ENCODE results near the gene RCN1. TPM values are rescaled to one million over a fixed set of nuclear protein-coding genes. Genes with fewer than 3 reads are reported as not detected.
A peak's percentile ranks its signal among the peaks of the same experiment; 100 is the strongest.

Gene RCN1
- total RNA-seq, 1 donor from 2014 or later, result 545 TPM

DNA sequence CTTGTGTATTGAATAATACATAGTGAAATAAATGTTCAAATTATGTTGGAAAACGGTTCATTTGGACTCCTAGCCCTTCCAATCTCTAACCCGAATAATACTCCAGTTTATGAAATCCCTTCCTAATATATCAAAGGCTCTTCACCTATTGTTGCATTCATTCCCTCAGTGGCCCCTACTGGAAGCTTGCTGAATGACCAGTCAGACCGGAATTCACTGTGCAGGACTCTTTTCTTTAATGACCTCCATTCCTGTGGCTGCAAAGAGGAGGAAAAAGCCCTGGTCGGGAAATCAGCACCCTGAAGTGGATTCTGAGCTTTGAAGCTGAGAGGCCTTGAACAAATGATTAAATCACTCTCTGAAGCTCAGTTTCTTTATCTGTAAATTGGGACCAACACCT is 19.1 kb upstream of the RCN1 start:
- Mint-ChIP-seq H3K4me3 (ENCODE audit: unreplicated experiment) (no peak overlapping the region), H3K9me3 (ENCODE audit: unreplicated experiment) (no peaks in the 10 kb centered on the region), H3K36me3 (ENCODE audit: low read depth, unreplicated experiment) (no peaks in the 10 kb centered on the region), H3K27me3 (ENCODE audit: low read depth, unreplicated experiment) (no peaks in the 10 kb centered on the region), H3K4me1 (ENCODE audit: low read depth, unreplicated experiment) (peaks cover 27% of the 10 kb centered on the region), H3K27ac (ENCODE audit: unreplicated experiment) (peak overlapping the region; percentile 15)
- Histone ChIP-seq H4K20me1 (ENCODE audit: insufficient read depth, low read length) (no peaks in the 10 kb centered on the region), H3K27ac (ENCODE audit: low read depth, low read length) (no peak overlapping the region), H3K9me3 (ENCODE audit: insufficient read depth, low read depth, low read length) (no peaks in the 10 kb centered on the region), H3K4me2 (ENCODE audit: low read length) (no peak overlapping the region), H3K36me3 (ENCODE audit: insufficient read depth, low read length) (no peaks in the 10 kb centered on the region), H3K27me3 (ENCODE audit: insufficient read depth, low read length) (peaks cover 14% of the 10 kb centered on the region), H2AFZ (ENCODE audit: low read depth, low read length) (no peak overlapping the region), H3K4me1 (ENCODE audit: insufficient read depth, low read length) (no peaks in the 10 kb centered on the region), H3K4me3 (ENCODE audit: insufficient read depth, low read depth, low read length) (no peak overlapping the region), H3K79me2 (ENCODE audit: insufficient read depth, low read length) (no peaks in the 10 kb centered on the region), H3K9ac (ENCODE audit: low read length) (no peak overlapping the region)
- peak; percentile 75 for DNase-seq (ENCODE audit: low read depth)
- no peak for TF ChIP-seq EZH2 (IDR thresholded peaks at IDR 0.05; ENCODE audit: insufficient read depth, low read length)
- TF ChIP-seq, protein P1, sequence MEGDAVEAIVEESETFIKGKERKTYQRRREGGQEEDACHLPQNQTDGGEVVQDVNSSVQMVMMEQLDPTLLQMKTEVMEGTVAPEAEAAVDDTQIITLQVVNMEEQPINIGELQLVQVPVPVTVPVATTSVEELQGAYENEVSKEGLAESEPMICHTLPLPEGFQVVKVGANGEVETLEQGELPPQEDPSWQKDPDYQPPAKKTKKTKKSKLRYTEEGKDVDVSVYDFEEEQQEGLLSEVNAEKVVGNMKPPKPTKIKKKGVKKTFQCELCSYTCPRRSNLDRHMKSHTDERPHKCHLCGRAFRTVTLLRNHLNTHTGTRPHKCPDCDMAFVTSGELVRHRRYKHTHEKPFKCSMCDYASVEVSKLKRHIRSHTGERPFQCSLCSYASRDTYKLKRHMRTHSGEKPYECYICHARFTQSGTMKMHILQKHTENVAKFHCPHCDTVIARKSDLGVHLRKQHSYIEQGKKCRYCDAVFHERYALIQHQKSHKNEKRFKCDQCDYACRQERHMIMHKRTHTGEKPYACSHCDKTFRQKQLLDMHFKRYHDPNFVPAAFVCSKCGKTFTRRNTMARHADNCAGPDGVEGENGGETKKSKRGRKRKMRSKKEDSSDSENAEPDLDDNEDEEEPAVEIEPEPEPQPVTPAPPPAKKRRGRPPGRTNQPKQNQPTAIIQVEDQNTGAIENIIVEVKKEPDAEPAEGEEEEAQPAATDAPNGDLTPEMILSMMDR (IDR thresholded peaks at IDR 0.05; ENCODE audit: insufficient read depth, low read depth, low read length), result peak; percentile 57
- peak; percentile 60 for FAIRE-seq

DNA sequence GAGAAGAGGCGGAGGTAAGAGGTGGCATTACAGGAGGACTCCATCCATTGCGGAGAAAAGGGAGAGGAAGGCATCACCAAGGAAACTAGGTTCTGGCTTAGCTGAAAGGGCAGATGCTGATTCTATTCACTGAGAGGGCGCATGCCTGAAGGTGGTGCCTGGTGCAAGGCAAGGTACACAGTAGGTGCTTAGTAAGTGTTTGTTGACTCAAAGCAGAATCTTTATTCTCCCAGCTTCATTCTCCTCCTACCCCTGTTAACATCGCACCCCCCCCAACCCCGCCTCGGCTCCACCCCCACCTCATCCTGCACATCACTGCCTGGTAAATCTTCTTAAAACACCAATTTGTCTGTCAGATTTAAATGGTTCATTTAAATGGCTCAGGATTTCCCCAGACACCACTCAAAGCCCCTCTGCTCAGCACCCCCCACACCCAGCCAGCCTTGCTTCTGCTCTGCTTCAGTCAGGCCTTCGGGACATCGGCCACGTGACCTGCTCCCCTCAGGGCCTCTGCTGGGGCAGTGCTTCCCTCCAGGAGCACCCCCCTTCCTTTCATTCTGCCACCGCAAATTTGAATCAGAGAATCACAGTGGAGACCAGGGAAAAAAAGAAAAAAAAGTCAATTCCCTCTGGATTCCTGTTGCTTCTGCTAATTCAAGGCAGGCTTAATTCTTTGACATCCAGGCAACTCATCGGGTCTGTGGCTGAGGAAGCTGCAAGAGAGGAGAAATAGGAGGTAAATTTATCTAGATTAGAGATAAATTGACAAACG is 17.8 kb upstream of the RCN1 start:
- no peaks in the 10 kb centered on the region for H3K27me3 Mint-ChIP-seq (ENCODE audit: low read depth, unreplicated experiment)
- H3K4me3 Mint-ChIP-seq (ENCODE audit: unreplicated experiment), result no peak overlapping the region
- Histone ChIP-seq H3K4me2 (ENCODE audit: low read length) (no peak overlapping the region), H2AFZ (ENCODE audit: low read depth, low read length) (no peak overlapping the region), H3K27ac (ENCODE audit: low read depth, low read length) (no peak overlapping the region), H4K20me1 (ENCODE audit: insufficient read depth, low read length) (no peaks in the 10 kb centered on the region), H3K27me3 (ENCODE audit: insufficient read depth, low read length) (peaks cover 5% of the 10 kb centered on the region), H3K9ac (ENCODE audit: low read length) (no peak overlapping the region), H3K9me3 (ENCODE audit: insufficient read depth, low read depth, low read length) (no peaks in the 10 kb centered on the region), H3K36me3 (ENCODE audit: insufficient read depth, low read length) (no peaks in the 10 kb centered on the region), H3K4me3 (ENCODE audit: insufficient read depth, low read depth, low read length) (no peak overlapping the region), H3K79me2 (ENCODE audit: insufficient read depth, low read length) (no peaks in the 10 kb centered on the region), H3K4me1 (ENCODE audit: insufficient read depth, low read length) (no peaks in the 10 kb centered on the region)
- H3K27ac Mint-ChIP-seq (ENCODE audit: unreplicated experiment), result peak overlapping the region; percentile 27
- no peak for DNase-seq (ENCODE audit: low read depth)
- no peak for TF ChIP-seq EZH2 (IDR thresholded peaks at IDR 0.05; ENCODE audit: insufficient read depth, low read length)
- TF ChIP-seq, protein P1 (IDR thresholded peaks at IDR 0.05; ENCODE audit: insufficient read depth, low read depth, low read length), result no peak
- peaks cover 26% of the 10 kb centered on the region for H3K4me1 Mint-ChIP-seq (ENCODE audit: low read depth, unreplicated experiment)
- no peak for FAIRE-seq
- no peaks in the 10 kb centered on the region for H3K36me3 Mint-ChIP-seq (ENCODE audit: low read depth, unreplicated experiment)
- peaks cover 6% of the 10 kb centered on the region for H3K9me3 Mint-ChIP-seq (ENCODE audit: unreplicated experiment)

DNA sequence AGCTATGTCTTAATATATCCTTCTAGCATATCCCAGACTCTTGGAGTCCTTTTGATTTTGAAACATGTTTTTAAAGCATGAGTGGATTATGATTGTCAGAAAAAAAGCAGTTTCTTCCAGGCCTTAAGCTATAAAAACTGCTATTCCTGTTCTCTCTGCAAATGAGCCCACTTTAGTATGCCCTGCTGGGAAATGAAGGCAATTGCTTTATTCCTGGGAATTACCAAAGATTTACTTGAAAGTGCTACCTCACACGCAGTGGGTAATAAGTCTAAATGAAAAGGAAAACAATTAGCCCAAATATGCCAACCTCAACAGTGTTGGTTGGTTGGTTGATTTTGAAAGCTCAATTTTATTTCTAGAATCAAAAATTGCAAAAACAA is 17.2 kb upstream of the RCN1 start:
- Mint-ChIP-seq H3K27ac (ENCODE audit: unreplicated experiment) (no peak overlapping the region), H3K4me1 (ENCODE audit: low read depth, unreplicated experiment) (peaks cover 21% of the 10 kb centered on the region), H3K9me3 (ENCODE audit: unreplicated experiment) (peaks cover 6% of the 10 kb centered on the region), H3K4me3 (ENCODE audit: unreplicated experiment) (no peak overlapping the region), H3K36me3 (ENCODE audit: low read depth, unreplicated experiment) (no peaks in the 10 kb centered on the region), H3K27me3 (ENCODE audit: low read depth, unreplicated experiment) (no peaks in the 10 kb centered on the region)
- TF ChIP-seq, protein P1 (IDR thresholded peaks at IDR 0.05; ENCODE audit: insufficient read depth, low read depth, low read length), result no peak
- TF ChIP-seq EZH2 (IDR thresholded peaks at IDR 0.05; ENCODE audit: insufficient read depth, low read length), result no peak
- Histone ChIP-seq H2AFZ (ENCODE audit: low read depth, low read length) (no peak overlapping the region), H3K27me3 (ENCODE audit: insufficient read depth, low read length) (peaks cover 2% of the 10 kb centered on the region), H3K79me2 (ENCODE audit: insufficient read depth, low read length) (no peaks in the 10 kb centered on the region), H4K20me1 (ENCODE audit: insufficient read depth, low read length) (no peaks in the 10 kb centered on the region), H3K36me3 (ENCODE audit: insufficient read depth, low read length) (no peaks in the 10 kb centered on the region), H3K4me1 (ENCODE audit: insufficient read depth, low read length) (no peaks in the 10 kb centered on the region), H3K4me3 (ENCODE audit: insufficient read depth, low read depth, low read length) (no peak overlapping the region), H3K9me3 (ENCODE audit: insufficient read depth, low read depth, low read length) (no peaks in the 10 kb centered on the region), H3K9ac (ENCODE audit: low read length) (no peak overlapping the region), H3K27ac (ENCODE audit: low read depth, low read length) (no peak overlapping the region), H3K4me2 (ENCODE audit: low read length) (no peak overlapping the region)
- DNase-seq (ENCODE audit: low read depth), result no peak
- no peak for FAIRE-seq

All from astrocyte (in vitro differentiated cells and primary cell).